ENCODE data around the gene LBHD2.

- TF ChIP-seq, protein P1, sequence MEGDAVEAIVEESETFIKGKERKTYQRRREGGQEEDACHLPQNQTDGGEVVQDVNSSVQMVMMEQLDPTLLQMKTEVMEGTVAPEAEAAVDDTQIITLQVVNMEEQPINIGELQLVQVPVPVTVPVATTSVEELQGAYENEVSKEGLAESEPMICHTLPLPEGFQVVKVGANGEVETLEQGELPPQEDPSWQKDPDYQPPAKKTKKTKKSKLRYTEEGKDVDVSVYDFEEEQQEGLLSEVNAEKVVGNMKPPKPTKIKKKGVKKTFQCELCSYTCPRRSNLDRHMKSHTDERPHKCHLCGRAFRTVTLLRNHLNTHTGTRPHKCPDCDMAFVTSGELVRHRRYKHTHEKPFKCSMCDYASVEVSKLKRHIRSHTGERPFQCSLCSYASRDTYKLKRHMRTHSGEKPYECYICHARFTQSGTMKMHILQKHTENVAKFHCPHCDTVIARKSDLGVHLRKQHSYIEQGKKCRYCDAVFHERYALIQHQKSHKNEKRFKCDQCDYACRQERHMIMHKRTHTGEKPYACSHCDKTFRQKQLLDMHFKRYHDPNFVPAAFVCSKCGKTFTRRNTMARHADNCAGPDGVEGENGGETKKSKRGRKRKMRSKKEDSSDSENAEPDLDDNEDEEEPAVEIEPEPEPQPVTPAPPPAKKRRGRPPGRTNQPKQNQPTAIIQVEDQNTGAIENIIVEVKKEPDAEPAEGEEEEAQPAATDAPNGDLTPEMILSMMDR (IDR thresholded peaks at IDR 0.05; ENCODE audit: insufficient read depth, low read length, poor library complexity, severe bottlenecking), result no peak
- no peak for TF ChIP-seq EZH2phosphoT487 (conservative IDR thresholded peaks at IDR 0.05; ENCODE audit: low read length)
Measured at GRCh38 chr14:103101963-103102688, 18.1 kb downstream of the LBHD2 start.
